Activated naive CD4-positive, alpha-beta T cell (primary cell): ENCODE data around the gene PLSCR1.

Experiments
- DNase-seq, 4 experiments: peaks; one replicate each; lab custom pipeline; 2025; lab: John Stamatoyannopoulos, UW

Gene PLSCR1

GRCh38 chr3:146472611-146473010, 71.8 kb downstream of the PLSCR1 start:
- DNase-seq = no peak

- DNase-seq = no peak
Observed at GRCh38 chr3:146471012-146471411, 73.4 kb downstream of the PLSCR1 start.

GRCh38 chr3:146470425-146470990, 73.9 kb downstream of the PLSCR1 start:
- DNase-seq = no peak

GRCh38 chr3:146469150-146470017, 75.0 kb downstream of the PLSCR1 start, which contains the start of gene PLSCR2:
PLSCR2 (minus strand) TSS chr3:146469561; CDS start chr3:146459904, 9,657 bp downstream.
- peak; percentile 11 to 75 (median 32) for DNase-seq

GRCh38 chr3:146468671-146469149, 75.7 kb downstream of the PLSCR1 start:
- DNase-seq = no peak

- DNase-seq = no peak
Observed at GRCh38 chr3:146468234-146468633, 76.2 kb downstream of the PLSCR1 start.

- DNase-seq = no peak
Observed at GRCh38 chr3:146466604-146467003, 77.8 kb downstream of the PLSCR1 start.

- DNase-seq = no peak
Observed at GRCh38 chr3:146465693-146466465, 78.5 kb downstream of the PLSCR1 start.
